HG03565 (cell line): ENCODE results near the gene NOTCH2.
"Not testable (repeated sequence)": the region's sequence is repeated elsewhere in the genome, so short reads cannot be mapped to it uniquely, and the experiment has no call there.

Experiments
- ATAC-seq: cut with Tn5 transposase; IDR thresholded peaks from one replicate; pipeline ENCODE4 v1.9.1; 2021; ENCODE audit warnings: mild to moderate bottlenecking, moderate library complexity; ENCODE audit not compliant: unreplicated experiment

NOTCH2 gene

DNA sequence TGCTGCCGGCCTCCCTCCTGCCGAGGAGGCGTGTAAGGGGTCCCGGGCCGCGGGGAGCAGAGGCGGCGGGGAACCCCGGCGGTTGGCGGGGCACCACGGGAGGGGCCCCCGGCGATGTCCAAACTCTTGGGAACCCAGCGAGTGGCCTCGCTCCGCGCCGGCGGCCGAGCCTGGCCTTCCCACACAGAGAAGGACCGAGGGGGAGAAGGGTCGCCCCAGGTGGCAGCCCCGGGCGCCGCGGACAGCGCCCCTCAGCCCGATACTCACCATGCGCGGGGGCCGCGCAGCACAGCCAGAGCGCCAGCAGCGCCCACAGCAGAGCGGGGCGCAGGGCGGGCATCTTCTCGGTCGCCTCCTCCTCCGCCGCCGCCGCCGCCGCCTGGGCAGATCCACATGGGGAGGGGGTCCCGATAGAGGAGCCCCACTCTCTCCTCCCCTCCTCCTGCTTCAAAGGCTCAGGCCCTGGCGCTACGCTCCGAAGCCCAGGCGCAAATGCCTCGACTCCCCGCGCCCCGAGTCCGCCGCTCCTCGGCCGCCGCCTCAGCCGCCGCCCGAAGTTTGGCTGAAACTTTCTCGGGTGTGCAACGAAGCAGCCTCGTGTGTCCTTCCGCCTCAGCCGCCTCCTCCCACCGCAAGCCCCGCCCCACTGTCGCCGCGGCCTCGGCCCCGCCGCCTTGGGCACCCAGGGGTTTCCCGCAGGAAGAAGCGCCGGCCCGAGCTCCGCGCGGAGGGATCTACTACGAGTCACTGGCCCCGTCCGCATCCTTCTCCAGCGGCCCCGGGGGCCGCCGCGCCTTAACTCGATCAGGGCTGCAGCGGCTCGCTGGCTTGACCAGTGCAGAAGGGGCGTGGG is at the start of gene NOTCH2:
Gene NOTCH2, minus strand, starts transcription at position 596 of the 853 bp plus-strand sequence. Its CDS starts 256 bp downstream, at position 340.
- not testable (repeated sequence) for ATAC-seq

DNA sequence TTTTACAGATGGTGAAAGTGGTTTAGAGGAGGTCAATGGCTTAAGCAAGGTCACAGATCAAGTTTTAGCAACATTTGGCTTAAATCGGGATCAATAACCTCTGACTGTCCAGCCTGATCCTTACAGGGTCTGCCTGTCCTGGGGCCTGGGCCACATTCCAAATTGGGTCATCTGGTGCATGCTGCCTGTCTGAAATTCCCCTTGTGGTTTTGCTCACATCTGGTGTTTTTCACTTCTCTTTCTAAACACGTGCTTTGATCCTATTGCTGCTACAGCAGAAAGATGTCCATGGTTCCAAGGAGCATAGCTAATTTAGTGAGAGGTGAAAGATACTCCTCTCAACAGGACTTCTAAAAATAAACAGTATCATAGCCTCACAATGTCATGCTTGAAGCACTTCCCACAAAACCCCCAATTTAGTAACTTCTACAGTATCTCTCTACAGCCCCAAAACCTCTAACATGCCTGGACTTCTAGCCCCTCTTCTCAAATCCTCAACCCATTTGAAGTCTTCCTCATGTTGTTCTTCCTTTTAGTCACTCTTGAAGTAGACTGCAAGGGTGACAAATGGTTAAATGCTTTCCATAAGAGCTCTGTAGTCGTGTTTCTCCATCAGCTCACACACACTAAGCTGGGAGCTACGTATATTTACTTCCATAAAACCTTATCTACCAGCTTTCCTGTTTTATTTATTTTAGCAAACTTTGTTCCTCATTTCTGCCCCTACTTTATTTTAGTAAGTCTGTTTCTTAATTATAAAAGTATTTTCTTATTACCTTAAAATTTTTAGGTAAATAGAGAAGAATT is 48.1 kb upstream of the NOTCH2 start:
- ATAC-seq = peak; percentile 46

- ATAC-seq = not testable (repeated sequence)
These were observed 46.6 kb upstream of the NOTCH2 start for GRCh38 chr1:120116094-120116493.

GRCh38 chr1:120113134-120113533 is 43.7 kb upstream of the NOTCH2 start:
- ATAC-seq = not testable (repeated sequence)

DNA sequence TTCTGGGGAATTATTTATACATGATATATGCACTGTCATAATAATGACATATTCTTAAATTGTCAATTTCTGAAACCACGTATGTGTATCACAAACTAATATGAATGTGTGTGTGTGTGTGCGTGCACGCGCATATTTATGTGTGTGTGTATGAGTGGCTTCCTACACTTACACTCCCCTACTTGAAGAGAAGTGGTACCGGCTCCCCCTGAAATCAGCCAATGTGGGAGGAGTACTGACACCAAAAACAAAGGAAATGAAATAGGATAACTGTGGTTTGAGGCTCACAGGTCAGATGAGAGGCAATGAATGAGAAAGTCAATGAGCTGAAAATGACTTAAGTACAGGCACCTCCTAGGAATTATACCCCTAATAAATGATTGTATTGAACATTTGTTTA is 42.8 kb upstream of the NOTCH2 start:
- not testable (repeated sequence) for ATAC-seq

DNA sequence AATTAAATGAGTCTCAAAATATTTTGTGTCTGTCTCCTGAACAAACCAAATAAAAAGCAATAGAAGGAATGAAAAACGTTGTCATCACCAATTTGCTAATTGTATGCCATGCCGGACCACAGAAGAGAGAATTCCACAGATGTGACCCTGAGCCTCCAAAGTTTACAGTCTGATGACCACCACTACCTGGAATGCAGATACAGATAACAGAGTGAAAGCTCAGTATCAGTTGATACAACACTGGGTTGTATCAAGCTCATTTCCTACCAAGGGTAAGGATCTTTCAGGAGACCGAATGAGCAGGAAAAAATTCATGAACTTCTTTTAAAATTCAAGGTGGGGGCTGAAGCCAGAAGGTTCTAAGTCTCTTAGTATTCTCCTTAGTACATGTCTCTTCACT is 42.3 kb upstream of the NOTCH2 start:
- not testable (repeated sequence) for ATAC-seq

GRCh38 chr1:120111008-120111407 is 41.5 kb upstream of the NOTCH2 start:
- ATAC-seq = not testable (repeated sequence)

DNA sequence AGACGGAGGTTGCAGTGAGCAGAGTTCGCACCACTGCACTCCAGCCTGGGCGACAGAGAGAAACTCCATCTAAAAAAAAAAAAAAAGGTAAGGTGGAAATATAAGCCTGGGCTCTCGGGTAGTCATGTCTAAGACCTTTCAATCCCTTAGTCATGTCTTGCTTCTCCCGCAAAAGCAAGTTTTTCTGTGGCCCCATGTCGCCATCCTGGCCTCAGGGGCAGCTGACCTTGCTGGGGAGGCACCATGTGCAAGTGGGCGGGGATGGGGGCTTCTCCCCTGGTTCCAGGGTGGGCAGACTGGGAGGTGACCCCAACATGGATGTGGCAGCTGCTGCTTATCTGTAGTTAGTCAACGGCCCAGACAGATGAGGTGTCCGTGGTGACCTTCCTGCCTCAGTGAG is 40.2 kb upstream of the NOTCH2 start:
- ATAC-seq = not testable (repeated sequence)

GRCh38 chr1:120109180-120109579 is 39.7 kb upstream of the NOTCH2 start:
- not testable (repeated sequence) for ATAC-seq

GRCh38 chr1:120105288-120105687 is 35.8 kb upstream of the NOTCH2 start:
- ATAC-seq = not testable (repeated sequence)

- ATAC-seq = not testable (repeated sequence)
These were observed 34.3 kb upstream of the NOTCH2 start for GRCh38 chr1:120103768-120104167.

- ATAC-seq = not testable (repeated sequence)
These were observed 32.1 kb upstream of the NOTCH2 start for GRCh38 chr1:120101593-120101992.

DNA sequence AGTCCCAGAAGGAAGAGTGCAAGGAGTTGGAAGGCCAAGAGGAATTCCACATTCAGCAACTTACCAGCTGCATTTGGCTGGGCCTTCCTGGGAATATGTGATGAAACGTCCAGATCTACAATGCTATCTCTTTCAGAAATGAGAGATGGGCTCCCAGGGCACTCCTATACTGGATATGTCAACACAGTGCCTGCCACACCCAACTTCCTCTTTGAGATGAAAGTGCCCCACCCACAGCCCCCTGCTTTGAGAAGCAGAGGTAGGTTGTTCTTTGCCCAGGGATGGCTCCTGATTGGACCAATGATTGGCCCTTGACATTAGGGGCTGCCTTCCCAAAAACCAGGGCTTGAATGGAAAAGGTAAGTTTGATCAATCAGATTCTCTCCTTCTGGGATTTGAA is 31.1 kb upstream of the NOTCH2 start:
- ATAC-seq = not testable (repeated sequence)

GRCh38 chr1:120098986-120099759 is 29.7 kb upstream of the NOTCH2 start:
- not testable (repeated sequence) for ATAC-seq

DNA sequence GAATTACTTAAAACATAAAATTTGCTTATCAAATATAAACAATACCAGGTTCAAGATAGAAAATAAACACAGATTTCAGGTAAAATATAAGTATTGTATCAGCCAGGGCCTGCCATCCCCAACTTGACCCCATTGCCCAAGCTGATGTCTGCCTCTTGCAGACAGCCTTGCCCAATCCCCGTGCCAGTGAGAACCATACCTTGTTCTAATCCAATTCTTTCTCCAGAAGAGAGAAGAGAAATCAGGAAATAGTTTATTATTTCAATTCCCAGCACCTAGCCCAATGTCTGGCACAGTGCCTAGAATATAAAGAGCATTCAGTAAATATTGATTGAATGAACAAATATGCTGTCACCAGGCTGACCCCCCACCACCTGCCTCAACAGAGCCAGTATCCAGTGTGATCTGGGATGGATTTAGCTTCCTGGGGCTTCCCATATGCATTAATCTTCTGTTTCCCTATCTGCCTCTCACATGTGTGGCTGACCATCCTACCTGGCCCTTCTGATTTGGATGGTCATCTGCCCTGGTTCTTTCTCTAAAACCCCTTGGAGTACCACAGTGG is 27.6 kb upstream of the NOTCH2 start:
- not testable (repeated sequence) for ATAC-seq

DNA sequence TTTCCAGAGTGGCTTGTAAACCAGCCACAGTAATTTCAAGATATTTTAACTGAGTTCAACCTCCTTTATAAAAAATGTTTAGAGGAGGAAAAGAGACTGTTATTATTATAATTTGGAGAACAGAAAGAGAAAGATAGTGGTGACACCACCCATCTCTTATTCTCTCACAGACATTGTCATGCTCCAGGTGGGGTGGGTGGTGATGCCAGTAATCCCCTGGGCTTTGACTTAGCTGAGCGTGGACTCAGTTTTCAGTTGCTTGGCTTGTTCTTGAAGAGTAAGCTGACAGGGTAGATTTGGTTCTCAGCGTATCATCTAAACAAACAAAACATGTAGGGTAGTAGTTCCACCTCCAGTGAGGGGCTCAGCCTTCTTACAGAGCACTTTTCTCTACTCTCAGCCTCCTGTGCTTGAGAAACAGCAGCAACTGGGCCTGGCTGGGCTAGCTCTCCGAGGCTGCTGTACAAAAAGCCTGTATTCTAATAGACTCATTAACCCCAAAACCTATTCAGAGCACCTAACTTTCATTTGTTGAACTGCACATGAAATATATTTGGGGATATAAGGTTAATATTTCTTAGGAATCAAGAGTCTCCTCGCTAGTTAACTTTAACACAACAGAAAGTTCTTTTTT is 24.2 kb upstream of the NOTCH2 start:
- not testable (repeated sequence) for ATAC-seq

DNA sequence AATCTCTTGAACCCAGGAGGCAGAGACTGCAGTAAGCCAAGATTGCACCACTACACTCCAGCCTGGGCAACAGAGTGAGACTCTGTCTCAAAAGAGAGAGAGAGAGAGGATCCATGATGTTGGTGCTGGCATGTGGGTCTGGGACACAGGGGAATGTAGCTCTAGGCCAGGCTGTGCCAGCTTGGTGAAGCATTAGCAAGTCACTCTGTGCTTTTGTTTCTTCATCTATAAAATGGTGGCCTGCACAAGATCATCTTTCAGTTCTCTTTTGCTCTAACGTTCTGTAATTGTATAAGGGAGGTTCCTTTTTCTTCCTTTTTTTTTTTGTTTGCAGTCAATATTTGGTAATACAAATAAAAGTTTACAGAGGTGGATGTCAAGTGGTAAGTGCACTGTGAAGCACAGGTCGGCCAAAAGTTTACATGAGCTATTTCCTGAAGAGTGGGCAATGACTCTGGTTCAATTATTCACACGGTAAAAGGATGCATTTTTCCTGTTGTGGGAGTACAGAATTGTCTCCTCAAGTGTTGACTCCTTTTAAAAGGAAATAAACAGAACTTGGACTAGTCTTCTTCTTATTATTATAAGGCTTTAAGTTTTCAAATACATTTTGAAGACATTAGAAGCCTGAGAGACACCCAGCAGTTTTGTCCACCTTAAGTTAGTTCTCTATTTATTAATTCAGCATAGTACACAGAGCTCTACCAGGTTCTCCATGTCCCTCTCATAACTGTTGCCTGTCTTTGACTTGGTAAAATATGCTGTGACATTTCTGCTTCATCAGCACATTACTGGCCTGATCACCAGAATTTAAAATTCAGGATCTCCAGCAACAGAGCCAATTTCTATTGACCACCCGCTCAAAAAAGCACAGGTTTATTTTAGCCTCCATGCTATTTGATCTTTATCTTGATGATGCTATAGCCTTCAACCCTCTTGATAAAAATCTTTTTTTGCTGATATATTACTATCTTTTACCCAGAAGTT is 23.1 kb upstream of the NOTCH2 start:
- ATAC-seq = not testable (repeated sequence)

GRCh38 chr1:120090830-120091229 is 21.4 kb upstream of the NOTCH2 start:
- not testable (repeated sequence) for ATAC-seq

DNA sequence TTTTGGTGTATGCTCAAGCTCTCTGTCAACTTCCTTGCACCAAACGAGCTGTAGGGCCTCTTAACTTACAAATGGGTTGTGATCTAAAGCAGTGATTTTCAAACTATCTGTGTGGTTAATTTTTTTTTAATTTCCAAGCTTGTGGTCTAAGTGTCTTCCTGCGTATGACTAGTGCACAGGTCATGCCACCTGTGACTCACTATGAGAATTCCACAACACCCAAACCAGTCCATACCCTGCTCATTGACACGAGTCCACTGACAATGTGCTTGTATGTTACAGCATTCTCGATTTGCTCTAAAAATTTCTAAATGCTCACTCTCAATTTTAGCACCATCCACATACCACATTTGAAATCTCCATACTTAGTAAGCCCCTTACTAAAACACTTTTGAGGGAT is 18.5 kb upstream of the NOTCH2 start:
- ATAC-seq = peak; percentile 71
